ENCODE data around the gene PRKCZ. TPM values are rescaled to one million over a fixed set of nuclear protein-coding genes. Genes with fewer than 3 reads are reported as not detected.

Gene PRKCZ
- polyA plus RNA-seq, 3 donors = 0.74 to 1.9 (median 1.4) TPM

GRCh38 chr1:2095394-2095793 lies 45.2 kb downstream of the PRKCZ start:
- H3K4me2 ChIP-seq (replicated peaks; ENCODE audit: extremely low read depth, low read length, poor library complexity, severe bottlenecking) = no peak overlapping the region

GRCh38 chr1:2095981-2096736 lies 45.9 kb downstream of the PRKCZ start:
- Mint-ChIP-seq H3K27ac (no peak overlapping the region), H3K9me3 (peaks cover 19 to 31% (median 26%) of the 10 kb centered on the region in 7 donors), H3K36me3 (no peaks in the 10 kb centered on the region), H3K4me3 (no peak overlapping the region), H3K27me3 (ENCODE audit: low read depth in 3 of 3) (peaks cover 4 to 6% (median 6%) of the 10 kb centered on the region in 3 donors), H3K4me1 (peaks cover 4% of the 10 kb centered on the region)
- TF ChIP-seq, protein P1, sequence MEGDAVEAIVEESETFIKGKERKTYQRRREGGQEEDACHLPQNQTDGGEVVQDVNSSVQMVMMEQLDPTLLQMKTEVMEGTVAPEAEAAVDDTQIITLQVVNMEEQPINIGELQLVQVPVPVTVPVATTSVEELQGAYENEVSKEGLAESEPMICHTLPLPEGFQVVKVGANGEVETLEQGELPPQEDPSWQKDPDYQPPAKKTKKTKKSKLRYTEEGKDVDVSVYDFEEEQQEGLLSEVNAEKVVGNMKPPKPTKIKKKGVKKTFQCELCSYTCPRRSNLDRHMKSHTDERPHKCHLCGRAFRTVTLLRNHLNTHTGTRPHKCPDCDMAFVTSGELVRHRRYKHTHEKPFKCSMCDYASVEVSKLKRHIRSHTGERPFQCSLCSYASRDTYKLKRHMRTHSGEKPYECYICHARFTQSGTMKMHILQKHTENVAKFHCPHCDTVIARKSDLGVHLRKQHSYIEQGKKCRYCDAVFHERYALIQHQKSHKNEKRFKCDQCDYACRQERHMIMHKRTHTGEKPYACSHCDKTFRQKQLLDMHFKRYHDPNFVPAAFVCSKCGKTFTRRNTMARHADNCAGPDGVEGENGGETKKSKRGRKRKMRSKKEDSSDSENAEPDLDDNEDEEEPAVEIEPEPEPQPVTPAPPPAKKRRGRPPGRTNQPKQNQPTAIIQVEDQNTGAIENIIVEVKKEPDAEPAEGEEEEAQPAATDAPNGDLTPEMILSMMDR (IDR thresholded peaks at IDR 0.05) = no peak
- no peaks in the 10 kb centered on the region for H3K36me3 ChIP-seq (replicated peaks in 1 of 2; ENCODE audit: control insufficient read depth in 1 of 2, insufficient read depth in 2 of 2, low read length in 2 of 2)
- no peaks in the 10 kb centered on the region for H3K79me2 ChIP-seq (ENCODE audit: insufficient read depth, low read length)
- H3K9ac ChIP-seq (ENCODE audit: insufficient read depth, low read length, poor library complexity, severe bottlenecking) = no peak overlapping the region
- H2AFZ ChIP-seq (ENCODE audit: insufficient read depth, low read depth, low read length, poor library complexity, severe bottlenecking) = no peak overlapping the region
- no peak overlapping the region for H3K4me3 ChIP-seq (replicated peaks in 1 of 3; ENCODE audit: low read depth in 2 of 3, low read length in 3 of 3)
- peaks cover 16 to 24% of the 10 kb centered on the region in 2 donors for H3K9me3 ChIP-seq (replicated peaks in 1 of 2; ENCODE audit: control insufficient read depth in 1 of 2, insufficient read depth in 1 of 2, low read length in 2 of 2)
- no peaks in the 10 kb centered on the region for H4K20me1 ChIP-seq (ENCODE audit: insufficient read depth, low read length)
- H3K4me1 ChIP-seq (ENCODE audit: control insufficient read depth in 1 of 2, insufficient read depth in 2 of 2, low read length in 2 of 2) = no peaks in the 10 kb centered on the region
- no peak for DNase-seq
- 96% methylated on average over 31 of the region's 34 CpGs for WGBS (ENCODE audit: insufficient coverage)
- H3K4me2 ChIP-seq (replicated peaks; ENCODE audit: extremely low read depth, low read length, poor library complexity, severe bottlenecking) = no peak overlapping the region
- no peaks in the 10 kb centered on the region for H3K27me3 ChIP-seq (ENCODE audit: control insufficient read depth in 2 of 2, insufficient read depth in 2 of 2, low read length in 2 of 2)
- intact Hi-C loops (cut with micrococcal nuclease) = no loop called here
- H3K27ac ChIP-seq (ENCODE audit: low read depth in 1 of 2, low read length in 2 of 2) = no peak overlapping the region

More at GRCh38 chr1:2095394-2095793, 45.2 kb downstream of the PRKCZ start:
- Histone ChIP-seq H3K4me1 (ENCODE audit: control insufficient read depth in 1 of 2, insufficient read depth in 2 of 2, low read length in 2 of 2) (no peaks in the 10 kb centered on the region), H3K9me3 (replicated peaks in 1 of 2; ENCODE audit: control insufficient read depth in 1 of 2, insufficient read depth in 1 of 2, low read length in 2 of 2) (peaks cover 16 to 24% of the 10 kb centered on the region in 2 donors), H3K27me3 (ENCODE audit: control insufficient read depth in 2 of 2, insufficient read depth in 2 of 2, low read length in 2 of 2) (no peaks in the 10 kb centered on the region), H3K36me3 (replicated peaks in 1 of 2; ENCODE audit: control insufficient read depth in 1 of 2, insufficient read depth in 2 of 2, low read length in 2 of 2) (no peaks in the 10 kb centered on the region), H3K27ac (ENCODE audit: low read depth in 1 of 2, low read length in 2 of 2) (no peak overlapping the region), H3K4me3 (replicated peaks in 1 of 3; ENCODE audit: low read depth in 2 of 3, low read length in 3 of 3) (no peak overlapping the region), H3K9ac (ENCODE audit: insufficient read depth, low read length, poor library complexity, severe bottlenecking) (no peak overlapping the region), H2AFZ (ENCODE audit: insufficient read depth, low read depth, low read length, poor library complexity, severe bottlenecking) (no peak overlapping the region), H4K20me1 (ENCODE audit: insufficient read depth, low read length) (no peaks in the 10 kb centered on the region), H3K79me2 (ENCODE audit: insufficient read depth, low read length) (no peaks in the 10 kb centered on the region)
- H3K27ac Mint-ChIP-seq = no peak overlapping the region
- no peaks in the 10 kb centered on the region for H3K36me3 Mint-ChIP-seq
- no peak overlapping the region for H3K4me3 Mint-ChIP-seq
- intact Hi-C loops (cut with micrococcal nuclease) = no loop called here
- DNase-seq = no peak
- H3K4me1 Mint-ChIP-seq = peaks cover 4% of the 10 kb centered on the region
- TF ChIP-seq, protein P1 (IDR thresholded peaks at IDR 0.05) = no peak
- H3K27me3 Mint-ChIP-seq (ENCODE audit: low read depth in 3 of 3) = peaks cover 4 to 6% (median 5%) of the 10 kb centered on the region in 3 donors
- H3K9me3 Mint-ChIP-seq = peaks cover 19 to 31% (median 26%) of the 10 kb centered on the region in 7 donors
- WGBS (ENCODE audit: insufficient coverage) = 92% methylated on average over 14 of the region's 17 CpGs
